Activated T-cell treated with anti-CD3 and anti-CD28 coated beads for 48 hours (primary cell): ENCODE results near the gene CASZ1.

ENCODE experiments used
- DNase-seq: peaks from one replicate; pipeline ENCODE4 v3.0.0-alpha.2; 2020; ENCODE audit warnings: low read depth

Gene CASZ1

DNA sequence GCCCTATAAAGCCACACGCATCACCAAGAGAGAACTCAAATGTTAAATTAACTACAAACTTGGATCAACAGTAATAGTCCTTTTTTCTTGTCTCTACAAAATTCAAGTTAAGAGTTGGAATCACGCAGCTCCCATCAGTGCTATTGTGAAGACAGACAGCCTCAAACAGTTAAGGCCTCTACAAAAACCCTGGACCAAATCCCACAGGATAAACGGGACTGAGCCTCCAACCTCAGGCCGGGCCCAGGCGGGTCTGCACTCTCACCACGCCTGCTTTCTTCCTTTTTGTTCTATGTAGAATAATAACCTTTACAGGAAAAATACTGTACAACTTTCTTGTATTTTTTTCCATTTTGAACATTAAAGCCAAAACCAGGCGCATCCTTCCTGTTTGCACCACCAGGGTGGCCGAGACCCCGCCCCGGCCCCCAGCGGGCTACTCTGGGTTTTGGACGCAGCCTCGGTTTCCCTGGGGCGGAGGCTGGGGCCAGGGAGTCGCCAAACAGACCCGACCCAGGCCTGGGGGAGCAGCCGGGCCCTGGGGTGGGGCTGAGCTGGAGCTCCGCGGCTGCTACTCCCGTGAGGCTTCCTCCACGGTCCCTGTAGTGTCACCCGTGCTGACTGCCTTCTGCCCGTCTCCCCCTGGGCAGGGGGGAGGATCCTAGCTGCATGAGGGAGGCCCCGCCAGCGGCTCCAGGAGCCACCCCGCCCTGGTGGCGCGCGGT is 158.4 kb downstream of the CASZ1 start:
- no peak for DNase-seq

DNA sequence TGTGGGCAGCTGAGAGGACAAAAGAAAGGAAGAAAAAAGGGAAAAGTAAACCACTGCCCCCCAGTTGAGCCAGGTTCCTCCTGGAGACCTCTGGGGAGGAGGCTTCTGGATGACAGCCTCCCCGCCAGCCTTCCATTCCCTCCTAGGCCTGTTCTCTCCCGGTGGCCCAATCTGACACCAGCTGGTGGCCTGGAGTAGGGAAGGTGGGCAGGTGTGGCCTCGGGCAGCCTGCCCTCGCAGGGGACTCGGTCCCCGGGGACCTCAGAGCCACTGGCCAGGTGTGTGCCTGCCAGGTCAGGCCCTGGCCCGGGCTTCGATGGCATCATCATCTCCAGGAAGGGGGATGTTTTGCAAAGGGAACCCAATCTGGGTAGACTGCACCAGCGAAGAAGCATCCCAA is 159.0 kb downstream of the CASZ1 start:
- DNase-seq, result no peak

DNA sequence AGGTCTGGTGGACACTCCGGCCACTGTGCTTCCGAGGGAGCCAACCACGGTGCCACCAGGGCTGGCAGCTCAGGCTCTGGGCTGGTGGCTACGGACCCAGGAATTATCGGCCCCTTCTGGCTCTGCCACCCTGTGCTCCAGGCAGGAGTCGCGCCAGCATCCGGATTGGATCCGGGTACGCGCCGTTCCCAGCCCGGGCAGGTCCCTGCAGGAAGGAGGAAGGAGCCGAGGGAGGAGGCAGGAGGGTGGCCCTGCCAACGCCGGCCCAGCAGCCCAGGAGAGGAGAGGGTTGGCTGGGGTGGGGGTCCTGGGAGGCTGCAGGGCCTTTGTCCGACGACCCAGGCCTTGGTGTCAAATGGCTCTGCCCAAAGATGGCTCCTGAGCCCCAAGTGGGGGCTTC is 160.5 kb downstream of the CASZ1 start:
- DNase-seq, result no peak

DNA sequence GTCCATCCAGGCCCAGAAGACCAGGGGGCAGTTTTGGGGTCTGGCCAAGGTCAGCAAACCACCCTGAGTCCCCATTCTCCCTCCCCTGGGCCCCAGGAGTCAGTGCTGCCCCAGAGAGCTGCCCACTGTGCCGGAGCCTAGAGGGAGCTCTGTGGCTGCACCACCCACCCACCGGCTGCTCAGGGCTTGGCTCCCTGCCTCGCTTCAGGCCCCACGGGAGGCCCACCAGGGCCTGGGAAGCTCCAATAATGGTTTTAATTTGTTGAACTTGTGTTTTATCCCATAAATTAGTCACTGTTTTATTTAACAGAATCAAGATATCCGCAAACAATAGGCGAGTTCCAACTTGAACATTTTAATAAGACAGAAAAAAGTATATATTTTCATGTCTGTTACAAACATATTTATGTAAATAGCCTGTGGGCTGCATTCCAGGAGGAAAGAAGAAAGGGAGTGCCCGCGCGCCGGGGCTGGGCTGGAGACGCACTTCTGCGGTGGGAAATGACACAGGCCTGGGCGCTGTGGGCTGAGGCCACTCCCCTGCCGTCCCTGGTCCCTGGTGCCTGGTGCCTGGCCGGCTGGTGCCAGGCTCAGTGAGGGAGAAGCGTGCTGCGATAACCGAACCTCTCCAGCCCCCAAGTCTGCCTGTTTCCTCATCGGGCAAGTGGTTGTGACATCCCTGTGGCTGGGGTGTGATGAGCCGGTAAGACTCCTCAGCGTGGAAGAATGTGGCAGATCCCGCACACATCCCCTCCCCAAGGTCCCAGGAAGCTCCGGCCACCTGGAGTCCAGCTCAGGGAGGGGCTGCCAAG is 161.2 kb downstream of the CASZ1 start:
- no peak for DNase-seq

DNA sequence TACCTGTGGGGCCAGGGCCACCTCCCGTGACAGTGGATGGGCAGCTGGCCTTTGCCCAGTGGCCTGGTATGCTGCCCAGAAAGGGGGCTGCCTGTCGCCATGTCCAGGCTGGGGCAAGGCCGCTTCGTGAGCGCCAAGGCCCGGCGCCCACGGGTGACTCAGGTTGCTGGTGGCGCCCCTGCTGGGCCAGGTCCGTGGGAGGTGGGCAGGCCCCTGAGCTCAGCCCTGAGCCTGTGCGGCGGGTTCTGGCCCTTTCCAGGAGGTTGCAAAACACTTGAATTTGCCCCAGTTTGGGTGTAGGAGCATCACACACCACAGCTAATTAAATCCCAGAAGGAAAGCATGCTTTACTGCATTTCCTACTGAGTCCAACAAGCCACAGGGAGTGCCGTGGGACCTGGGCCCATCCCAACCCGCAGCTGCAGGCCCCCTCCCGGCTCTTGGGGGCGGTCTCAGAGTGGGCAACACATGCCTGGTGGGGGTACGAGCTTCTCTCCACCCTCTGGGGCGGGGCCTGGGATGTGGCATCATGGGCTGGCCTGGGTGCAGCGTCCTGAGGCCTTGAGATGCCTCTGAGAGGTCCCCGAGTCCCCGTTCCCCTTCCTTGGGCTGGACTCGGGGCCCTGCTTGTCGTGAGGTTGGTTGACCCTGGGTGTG is 161.9 kb downstream of the CASZ1 start:
- no peak for DNase-seq

DNA sequence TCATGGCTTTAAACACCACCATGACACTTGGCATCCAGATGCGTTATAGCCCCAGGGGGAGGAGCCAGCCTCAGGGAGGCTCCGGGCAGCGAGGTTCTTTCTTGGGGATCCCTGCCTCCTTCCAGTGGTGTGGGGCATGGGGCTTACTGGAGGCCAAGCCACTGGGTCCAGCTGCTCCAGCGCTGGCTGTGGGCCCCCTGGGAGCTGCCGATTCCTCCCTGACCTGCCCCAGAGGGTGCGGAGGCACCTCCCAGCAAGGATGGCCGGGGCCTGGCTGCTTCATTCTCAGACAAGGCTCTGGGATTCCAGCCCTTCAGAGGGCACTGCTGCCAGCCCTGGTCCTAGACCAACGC is 162.4 kb downstream of the CASZ1 start:
- DNase-seq, result no peak

DNA sequence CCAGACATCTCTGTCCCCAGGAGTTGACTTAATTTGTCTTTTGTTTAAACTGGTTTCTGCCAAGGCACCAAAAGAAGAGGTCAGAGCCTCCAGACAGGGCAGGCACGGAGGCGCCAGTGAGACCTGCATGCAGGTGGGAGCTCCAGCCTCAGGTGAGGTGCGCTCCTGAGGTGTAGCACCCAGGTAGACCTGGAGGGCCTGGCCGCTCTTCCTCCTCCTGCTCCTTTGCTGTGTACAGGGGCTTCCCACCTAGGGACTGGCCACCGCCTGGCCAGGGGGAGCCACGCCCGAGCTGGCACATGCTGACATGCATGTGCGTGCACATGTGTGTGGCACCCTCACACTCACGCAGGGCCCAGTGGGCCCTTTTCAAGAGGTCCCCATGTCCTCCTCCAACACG is 163.0 kb downstream of the CASZ1 start:
- no peak for DNase-seq

DNA sequence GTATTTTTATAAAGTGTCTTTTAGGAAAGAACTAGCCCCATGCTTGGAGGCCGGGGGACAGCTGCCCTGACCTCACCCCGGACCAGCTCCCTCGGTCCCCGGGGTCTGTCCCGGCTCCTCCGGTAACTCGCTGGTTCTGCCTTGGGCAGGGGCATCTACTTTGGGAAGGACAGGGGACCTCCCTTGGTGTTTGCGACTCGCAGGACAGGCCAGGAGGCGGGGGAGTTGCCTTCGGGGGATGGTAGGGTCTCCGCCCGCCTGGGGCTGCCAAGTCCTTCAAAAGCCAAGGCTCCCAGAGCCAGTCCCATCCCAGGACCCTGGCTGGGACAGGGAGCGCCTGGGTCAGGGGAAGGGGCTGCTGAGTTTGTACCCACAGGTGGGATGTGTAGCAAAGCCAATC is 163.8 kb downstream of the CASZ1 start:
- DNase-seq, result no peak

DNA sequence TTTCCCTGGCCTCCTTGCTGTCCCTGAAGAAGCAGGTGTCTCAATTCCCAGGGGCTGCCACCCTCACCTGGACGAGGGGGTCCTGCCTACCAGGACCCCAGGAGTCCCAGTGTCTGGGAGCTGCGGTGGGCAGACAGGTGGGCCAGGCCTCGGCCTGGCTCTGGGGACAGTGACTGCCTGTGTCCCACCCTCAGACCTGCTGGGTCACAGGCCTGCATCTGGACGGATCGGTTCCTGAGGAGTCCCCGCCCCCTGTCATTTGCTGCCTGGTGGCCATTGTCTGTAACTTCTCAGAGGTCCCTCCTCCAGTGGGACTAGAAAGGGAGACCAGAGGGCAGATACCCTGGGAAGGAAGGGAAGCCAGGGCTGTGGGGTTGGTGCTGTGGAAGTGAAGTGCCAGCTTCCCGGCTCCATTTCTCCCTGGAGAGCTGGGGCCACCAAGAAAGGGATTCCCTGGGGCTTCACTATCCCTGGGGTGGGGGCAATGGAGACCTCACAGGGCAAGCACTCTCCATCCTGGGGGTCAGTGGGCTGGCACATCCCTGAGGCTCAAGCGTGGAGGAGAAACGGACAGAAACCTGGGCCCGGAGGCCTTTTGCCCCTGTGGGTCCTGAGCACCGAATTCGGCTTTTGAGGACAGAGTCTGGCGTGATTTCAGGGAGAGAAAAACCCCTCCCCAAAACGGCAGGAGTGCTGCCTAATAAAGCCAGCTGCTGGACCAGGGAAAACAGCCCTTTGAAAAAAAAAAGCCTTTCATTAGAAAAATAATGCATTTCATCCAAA is 164.4 kb downstream of the CASZ1 start:
- DNase-seq, result no peak

DNA sequence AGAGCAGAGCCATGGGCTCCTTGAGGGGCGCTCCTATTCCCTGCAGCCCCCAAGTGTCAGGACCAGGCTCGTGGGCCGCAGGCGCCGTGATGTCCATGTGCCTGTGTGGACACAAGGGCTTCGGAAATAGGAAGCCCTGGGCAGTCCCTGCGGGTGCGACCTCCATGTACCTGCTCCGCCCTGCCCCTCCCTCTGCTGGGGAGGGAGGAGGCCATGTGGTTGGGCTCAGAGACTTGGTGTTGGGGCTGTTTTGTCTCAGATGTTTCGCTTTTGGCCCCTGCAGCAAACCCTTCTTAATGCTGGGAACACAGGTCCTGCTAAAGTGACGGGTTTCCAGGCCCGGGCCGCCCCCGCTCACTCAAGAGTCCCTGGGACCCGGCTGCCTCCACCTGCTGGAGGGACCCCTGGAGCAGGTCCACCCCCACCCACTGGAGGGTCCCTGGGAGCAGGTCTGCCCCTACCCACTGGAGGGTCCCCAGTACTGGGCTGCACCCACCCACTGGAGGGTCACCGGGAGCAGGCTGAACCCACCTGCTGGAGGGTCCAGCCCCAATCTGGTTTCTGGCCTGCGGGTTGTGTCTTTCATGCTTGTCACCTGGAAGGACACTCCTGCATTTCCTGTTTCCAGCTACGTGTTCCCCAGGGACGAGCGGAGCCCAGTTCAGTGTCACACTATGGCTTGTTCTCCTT is 165.2 kb downstream of the CASZ1 start:
- DNase-seq, result no peak

DNA sequence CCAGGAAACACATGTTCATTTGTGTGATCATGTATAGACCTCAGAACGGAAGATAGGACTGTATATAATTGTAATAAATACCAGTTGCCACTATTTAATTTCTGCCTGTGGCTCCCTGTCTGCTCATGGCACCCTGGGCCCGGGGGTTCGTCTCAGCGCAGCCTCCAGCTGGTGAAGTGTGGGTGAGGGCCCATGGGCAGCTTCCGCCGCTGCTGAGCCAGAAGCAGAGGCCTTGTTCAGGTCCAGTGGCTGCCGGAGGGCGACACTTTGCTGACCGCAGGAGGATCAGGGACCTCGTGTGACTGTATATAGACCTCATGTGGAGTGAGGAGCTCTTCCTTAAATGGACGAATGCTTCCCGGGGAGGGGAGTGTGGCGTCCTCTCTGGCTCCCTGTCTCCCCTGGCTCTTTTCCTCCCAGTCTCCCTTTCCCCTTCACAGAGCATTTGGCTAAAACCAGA is 165.8 kb downstream of the CASZ1 start:
- DNase-seq, result no peak

DNA sequence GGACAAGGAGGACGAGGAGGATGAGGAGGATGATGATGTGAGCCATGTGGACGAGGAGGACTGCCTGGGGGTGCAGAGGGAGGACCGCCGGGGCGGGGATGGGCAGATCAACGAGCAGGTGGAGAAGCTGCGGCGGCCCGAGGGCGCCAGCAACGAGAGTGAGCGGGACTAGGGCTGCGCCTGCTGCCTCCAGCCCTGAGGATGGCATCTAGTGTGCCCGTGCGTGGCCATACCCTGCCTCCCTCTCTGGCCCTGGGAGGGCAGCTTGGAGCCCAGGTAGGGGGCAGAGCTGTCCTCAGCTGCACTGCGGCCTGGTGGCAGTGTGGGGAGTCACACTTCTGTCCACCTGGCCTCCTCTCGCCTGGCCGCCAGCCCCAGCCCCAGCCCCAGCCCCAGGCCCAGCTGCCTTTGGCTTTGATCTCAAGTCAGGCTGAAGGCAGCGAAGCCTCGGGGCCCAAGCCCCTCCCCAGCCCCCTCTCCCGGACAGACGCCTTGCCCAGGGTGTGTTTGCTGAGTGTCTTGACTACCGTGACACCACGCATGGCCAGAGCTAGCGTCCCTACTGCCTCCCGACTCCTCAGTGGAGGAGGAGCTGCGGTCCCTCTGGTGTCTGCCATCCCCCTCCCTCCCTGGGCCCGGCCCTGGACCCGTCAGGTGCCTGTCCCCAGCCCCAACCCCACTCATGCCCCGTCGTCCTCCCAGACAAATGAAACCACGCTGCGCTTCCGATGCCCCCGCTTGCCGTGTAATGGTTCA is 166.5 kb downstream of the CASZ1 start:
- DNase-seq, result no peak

DNA sequence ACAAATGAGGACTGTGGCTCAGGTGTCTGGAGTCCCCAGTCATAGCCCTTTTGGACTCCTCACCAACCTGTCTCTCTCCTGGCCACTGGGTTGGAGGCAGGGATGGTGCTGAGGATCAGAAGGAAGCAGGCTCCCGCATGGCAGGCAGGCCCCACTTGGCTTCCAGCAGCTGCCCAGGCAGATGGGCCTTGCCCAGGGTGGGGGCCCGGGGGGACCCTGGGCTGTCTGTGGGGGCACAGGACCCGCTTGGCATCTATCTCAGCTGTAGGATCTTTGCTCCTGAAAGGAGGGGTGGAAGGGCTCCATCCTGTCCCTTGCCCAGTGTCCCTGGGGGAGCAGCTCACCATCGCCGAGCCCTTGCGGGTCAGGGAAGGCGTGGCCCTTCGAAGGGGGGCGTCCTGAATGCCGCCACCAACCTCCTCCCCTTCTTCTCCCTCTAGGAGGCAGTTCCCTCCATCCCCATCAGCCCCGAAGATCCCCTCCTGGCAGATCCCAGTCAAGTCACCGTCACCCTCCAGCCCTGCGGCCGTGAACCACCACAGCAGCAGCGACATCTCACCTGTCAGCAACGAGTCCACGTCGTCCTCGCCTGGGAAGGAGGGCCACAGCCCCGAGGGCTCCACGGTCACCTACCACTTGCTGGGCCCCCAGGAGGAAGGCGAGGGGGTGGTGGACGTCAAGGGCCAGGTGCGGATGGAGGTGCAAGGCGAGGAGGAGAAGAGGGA is 167.2 kb downstream of the CASZ1 start:
- no peak for DNase-seq

DNA sequence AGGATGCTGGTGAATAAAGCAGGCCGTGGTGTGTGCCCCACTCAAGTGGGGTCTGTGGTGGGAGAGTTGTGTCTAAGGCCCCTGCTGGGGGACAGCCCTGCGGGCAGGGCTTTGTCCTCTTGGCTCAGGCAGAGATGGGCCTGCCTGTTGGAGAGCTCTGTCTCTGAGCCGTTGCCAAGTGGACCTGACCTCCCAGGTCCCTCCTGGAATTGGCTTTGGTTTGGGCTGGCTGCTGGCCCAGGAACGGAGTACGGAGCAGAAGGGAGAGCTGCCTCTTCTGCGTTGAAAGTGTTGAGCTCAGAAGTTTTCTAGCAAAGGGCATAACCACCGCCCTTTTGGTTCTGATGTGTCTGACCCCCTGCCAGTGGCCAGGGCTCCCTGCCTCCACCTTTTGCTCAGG is 167.8 kb downstream of the CASZ1 start:
- DNase-seq, result no peak

DNA sequence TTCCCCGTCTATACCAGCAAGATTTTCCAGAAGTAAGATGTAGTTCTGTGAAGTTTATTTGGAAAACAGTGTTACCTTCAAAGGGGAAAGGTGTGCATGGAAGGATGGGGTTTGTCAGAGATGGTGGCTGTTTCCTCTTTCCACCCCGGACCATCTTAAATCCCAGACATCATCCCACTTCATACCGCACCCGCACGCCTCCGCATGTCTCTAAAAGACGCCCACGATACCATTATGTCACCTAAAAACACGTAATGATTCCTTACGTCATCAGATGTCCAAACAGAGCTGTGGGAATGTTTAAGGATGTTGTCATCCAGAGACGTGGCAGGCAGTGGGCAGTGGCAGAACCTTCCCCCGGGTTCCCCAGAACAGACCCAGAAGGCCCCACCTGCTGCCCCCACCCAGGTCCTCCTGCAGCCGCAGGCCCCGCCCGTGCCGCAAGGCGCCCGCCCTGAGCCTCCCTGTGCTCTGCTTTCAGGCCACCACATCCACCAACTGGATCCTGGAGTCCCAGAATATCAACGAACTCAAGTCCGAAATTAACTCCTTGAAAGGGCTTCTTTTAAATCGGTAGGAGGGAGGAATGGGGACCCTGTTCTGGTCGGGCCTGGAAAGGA is 169.5 kb downstream of the CASZ1 start:
- DNase-seq, result no peak

DNA sequence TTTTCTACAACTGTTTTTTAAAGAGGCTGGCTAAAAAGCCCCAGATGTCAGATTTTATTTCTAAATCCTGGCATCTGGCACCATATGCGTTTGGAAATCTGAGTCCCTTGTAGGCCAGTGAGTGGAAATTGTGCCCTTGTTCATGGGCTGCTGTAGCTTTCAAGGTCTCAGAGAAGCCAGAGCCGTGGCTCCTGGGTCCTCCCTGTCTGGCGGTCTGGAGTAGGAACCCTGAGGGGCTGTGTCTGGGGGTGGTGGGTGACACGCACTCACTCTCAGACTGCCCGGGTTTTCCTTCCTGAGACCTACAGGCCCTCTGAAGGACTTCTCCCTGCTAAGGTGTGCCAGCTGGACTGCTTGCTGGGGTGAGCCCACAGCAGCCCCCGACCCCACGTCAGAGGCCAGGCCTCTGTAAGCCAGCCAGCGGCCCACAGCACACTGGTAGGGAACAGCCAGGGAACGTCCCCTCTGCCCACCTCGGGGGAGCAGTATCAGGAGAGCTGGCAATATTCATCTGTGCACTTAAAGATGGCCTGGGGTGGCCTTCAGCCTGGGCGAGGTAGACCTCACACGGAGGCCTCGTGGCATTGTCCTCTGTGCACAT is 170.2 kb downstream of the CASZ1 start:
- DNase-seq, result no peak

DNA sequence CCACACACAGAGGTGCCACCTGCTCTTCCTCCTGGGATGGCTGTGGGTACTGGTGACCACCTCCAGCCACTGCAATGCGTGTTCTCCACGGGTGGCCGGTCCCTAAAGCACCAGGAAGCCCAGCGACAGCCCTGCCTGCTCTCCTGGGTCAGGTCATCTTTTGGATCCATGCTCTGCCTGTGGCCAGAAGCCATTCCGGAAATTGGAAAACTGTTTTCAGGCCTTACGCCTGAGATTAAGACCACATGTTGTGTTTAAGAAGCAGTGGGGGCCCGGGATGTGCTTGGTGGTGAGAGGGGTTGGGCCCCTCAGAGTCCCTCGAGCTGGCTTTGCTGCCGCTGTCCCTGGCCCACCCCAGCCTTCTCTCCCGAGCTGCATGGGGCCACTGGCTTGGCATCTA is 170.9 kb downstream of the CASZ1 start:
- no peak for DNase-seq

DNA sequence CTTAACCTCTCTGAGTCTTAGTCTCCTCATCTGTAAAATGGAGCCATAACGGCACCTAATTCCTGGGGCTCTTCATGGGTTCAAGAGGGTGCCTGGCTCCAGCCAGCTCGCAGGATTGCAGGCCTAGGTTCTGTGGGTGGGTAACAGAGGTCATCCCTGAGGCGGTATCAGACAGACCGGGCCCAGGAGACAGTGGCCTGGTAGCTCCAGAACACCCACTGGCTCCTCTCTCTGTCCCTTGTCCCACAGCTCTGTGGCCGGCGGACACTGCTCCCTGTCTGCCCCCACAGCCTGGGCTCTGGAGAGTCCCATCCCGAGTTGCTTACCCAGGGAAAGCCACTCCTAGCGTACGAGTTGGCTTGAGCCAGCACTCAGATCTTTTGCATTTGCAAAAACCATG is 171.4 kb downstream of the CASZ1 start:
- no peak for DNase-seq

DNA sequence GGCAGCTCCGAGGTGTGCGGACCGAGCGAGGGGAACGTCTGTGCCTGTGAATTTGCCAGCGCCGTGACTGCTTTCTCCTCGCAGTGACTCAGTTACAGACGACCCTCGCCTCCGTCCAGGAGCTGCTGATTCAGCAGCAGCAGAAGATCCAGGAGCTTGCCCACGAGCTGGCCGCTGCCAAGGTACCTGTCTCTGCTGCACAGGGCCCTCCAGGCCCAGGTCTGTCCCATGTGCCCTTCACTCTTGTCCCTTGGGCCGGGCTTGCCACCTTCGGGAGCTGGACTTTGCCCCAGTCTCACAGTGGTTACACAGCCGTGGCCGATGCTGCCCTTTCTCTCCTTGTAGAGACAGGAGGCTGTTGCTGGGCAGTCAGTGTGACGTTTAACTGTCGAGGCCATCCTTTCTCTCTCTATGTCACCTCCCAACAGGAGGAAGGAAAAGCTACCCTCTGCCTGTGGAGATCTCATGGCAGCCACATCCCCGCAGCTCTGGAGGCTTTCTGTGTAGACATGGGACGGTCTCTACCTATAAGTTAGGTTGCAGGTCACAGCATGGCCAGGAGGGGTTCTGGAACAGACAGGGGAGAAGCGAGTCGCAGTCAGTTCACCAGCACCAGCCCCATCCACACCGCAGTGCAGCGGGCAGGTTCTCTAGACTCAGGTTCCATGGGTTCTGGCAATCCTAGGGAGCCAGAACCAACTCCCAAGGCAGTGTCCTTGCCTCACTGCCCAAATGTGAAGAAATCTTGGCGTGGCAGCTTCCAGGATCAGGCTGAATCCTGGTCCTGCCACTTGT is 172.0 kb downstream of the CASZ1 start:
- DNase-seq, result no peak
